Lower lobe of right lung (tissue), 2 donors: ENCODE measurements around the gene ELK1. TPM values are rescaled to one million over a fixed set of nuclear protein-coding genes. Genes with fewer than 3 reads are reported as not detected.

ENCODE experiments used
- ATAC-seq, 2 donors: fragments of 200-7000 bp; cut with Tn5 transposase; one replicate each; pipeline ENCODE4 v1.9.1; 2020 to 2022; ENCODE audit warnings: mild to moderate bottlenecking in 2 of 2, moderate library complexity in 2 of 2
- DNase-seq: peaks from one replicate; pipeline ENCODE4 v3.0.0-alpha.2; 2020
- H3K27ac ChIP-seq: fragments of 200-600 bp; one replicate; pipeline ENCODE4 v1.8.0; 2022
- H3K27me3 ChIP-seq: fragments of 200-600 bp; one replicate; pipeline ENCODE4 v1.8.0; 2022; ENCODE audit warnings: low read depth
- H3K36me3 ChIP-seq: fragments of 200-600 bp; one replicate; pipeline ENCODE4 v1.8.0; 2022; ENCODE audit warnings: mild to moderate bottlenecking
- H3K4me1 ChIP-seq: fragments of 200-600 bp; one replicate; pipeline ENCODE4 v1.8.0; 2022
- H3K4me3 ChIP-seq: fragments of 200-600 bp; one replicate; pipeline ENCODE4 v1.8.0; 2022; ENCODE audit warnings: mild to moderate bottlenecking
- H3K9me3 ChIP-seq: fragments of 200-600 bp; one replicate; pipeline ENCODE4 v1.8.0; 2022
- intact Hi-C: fragments of 100-400 bp; cut with DNase I; formaldehyde crosslinking; loops from one replicate; pipeline ENCODE4 v1.11.0; 2022
- total RNA-seq: library from RNA; stranded (reverse); fragmentation: NEBNext Ultra II Directional; extraction: Animal tissue kit (Norgen Biotek cat#: 25700); gene quantifications from one replicate; pipeline ENCODE4 v1.2.1, GENCODE V29; 2021
- TF ChIP-seq, protein P1 (sequence below): fragments of 200-600 bp; IDR thresholded peaks from one replicate; pipeline ENCODE4 v1.8.0; 2022; ENCODE audit warnings: antibody characterized with exemption, mild to moderate bottlenecking
- donor health status: DM: no; HTN: yes; CAD: no; lungs with severe emphysema.

ELK1 gene
- total RNA-seq, 1 donor from 2014 or later, result 25.3 TPM

DNA sequence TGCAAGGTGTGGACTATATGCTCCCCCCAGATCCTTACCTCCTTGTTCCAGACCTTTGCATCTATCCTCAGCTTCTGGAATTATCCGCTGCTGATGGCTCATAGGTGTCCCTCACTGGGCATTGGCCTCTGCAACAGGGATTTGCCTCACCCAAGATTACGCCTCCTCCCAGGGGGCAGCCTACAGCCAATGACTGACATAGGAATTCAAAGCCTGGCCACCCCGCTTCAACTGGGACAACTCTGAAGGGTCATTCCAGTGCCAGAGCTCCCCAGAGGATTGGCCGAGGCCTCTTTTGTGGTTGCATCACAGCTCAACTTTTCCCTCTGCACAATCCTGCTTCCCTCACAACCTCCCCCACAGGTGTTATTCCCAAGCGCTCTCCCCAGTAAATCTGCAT is 35.7 kb downstream of the ELK1 start:
- intact Hi-C loops, result no loop called here
- no peak for ATAC-seq
- no peaks in the 10 kb centered on the region for H3K27me3 ChIP-seq

GRCh38 chrX:47613082-47613481 is 37.3 kb downstream of the ELK1 start:
- ATAC-seq (no peak), DNase-seq (no peak)
- H3K4me1 ChIP-seq, result no peaks in the 10 kb centered on the region
- no peaks in the 10 kb centered on the region for H3K9me3 ChIP-seq
- intact Hi-C loops, result no loop called here
- no peaks in the 10 kb centered on the region for H3K27me3 ChIP-seq
- no peak overlapping the region for H3K27ac ChIP-seq
- H3K36me3 ChIP-seq, result no peaks in the 10 kb centered on the region
- TF ChIP-seq, protein P1, sequence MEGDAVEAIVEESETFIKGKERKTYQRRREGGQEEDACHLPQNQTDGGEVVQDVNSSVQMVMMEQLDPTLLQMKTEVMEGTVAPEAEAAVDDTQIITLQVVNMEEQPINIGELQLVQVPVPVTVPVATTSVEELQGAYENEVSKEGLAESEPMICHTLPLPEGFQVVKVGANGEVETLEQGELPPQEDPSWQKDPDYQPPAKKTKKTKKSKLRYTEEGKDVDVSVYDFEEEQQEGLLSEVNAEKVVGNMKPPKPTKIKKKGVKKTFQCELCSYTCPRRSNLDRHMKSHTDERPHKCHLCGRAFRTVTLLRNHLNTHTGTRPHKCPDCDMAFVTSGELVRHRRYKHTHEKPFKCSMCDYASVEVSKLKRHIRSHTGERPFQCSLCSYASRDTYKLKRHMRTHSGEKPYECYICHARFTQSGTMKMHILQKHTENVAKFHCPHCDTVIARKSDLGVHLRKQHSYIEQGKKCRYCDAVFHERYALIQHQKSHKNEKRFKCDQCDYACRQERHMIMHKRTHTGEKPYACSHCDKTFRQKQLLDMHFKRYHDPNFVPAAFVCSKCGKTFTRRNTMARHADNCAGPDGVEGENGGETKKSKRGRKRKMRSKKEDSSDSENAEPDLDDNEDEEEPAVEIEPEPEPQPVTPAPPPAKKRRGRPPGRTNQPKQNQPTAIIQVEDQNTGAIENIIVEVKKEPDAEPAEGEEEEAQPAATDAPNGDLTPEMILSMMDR, result no peak
- H3K4me3 ChIP-seq, result no peak overlapping the region

More for the DNA sequence above, 35.7 kb downstream of the ELK1 start:
- Histone ChIP-seq H3K4me1 (no peaks in the 10 kb centered on the region), H3K36me3 (no peaks in the 10 kb centered on the region), H3K9me3 (no peaks in the 10 kb centered on the region), H3K4me3 (no peak overlapping the region), H3K27ac (no peak overlapping the region)
- TF ChIP-seq, protein P1, result no peak
- no peak for DNase-seq

DNA sequence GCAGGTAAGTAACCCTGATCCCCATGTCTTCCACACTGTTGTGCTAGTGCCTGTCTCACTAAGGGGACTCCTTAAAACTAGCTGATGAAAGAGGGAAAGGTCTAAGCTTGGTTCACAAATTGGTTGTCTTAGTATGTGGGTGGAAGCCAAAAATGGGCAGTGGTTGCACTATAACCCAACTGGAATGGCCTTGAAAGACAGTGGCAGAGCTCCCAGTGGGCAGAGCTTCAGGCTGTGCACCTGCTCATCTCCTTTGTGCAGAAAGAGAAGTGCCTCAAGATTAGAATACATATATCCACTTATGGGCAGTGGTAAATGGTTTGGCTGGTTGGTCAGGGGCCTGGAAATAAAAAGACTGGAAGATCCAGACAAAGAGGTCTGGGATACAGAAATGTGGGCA is 37.9 kb downstream of the ELK1 start:
- ATAC-seq, result no peak
- H3K36me3 ChIP-seq, result no peaks in the 10 kb centered on the region
- H3K27me3 ChIP-seq, result no peaks in the 10 kb centered on the region
- TF ChIP-seq, protein P1, result no peak
- no peak for DNase-seq
- no peak overlapping the region for H3K27ac ChIP-seq
- H3K9me3 ChIP-seq, result no peaks in the 10 kb centered on the region
- no peaks in the 10 kb centered on the region for H3K4me1 ChIP-seq
- no peak overlapping the region for H3K4me3 ChIP-seq
- intact Hi-C loops, result no loop called here

- Histone ChIP-seq H3K36me3 (no peaks in the 10 kb centered on the region), H3K27me3 (no peaks in the 10 kb centered on the region), H3K27ac (no peak overlapping the region), H3K9me3 (no peaks in the 10 kb centered on the region), H3K4me3 (no peak overlapping the region), H3K4me1 (no peaks in the 10 kb centered on the region)
- TF ChIP-seq, protein P1, result no peak
- intact Hi-C loops, result no loop called here
- ATAC-seq, result no peak
- DNase-seq, result no peak
Measured at GRCh38 chrX:47611926-47612325, 38.4 kb downstream of the ELK1 start.

DNA sequence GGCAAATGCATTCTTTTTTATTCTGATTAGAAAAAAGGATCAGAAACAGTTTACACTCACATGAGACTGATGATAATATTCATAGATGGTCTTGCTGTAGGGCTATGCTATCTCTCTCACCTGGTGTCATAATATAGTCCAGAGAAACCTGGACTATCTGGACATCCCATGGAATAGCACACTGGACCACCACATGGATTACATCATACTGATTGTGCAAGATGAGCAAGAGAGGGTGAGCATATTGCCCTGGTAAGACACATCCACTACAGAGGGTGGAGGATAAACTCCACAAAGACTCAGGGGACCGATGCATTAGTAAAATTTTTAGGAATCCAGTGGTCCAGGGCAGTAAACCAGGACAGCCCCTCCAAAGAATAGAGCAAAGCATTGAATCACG is 38.9 kb downstream of the ELK1 start:
- Histone ChIP-seq H3K4me3 (no peak overlapping the region), H3K9me3 (no peaks in the 10 kb centered on the region), H3K27me3 (no peaks in the 10 kb centered on the region), H3K36me3 (no peaks in the 10 kb centered on the region), H3K4me1 (no peaks in the 10 kb centered on the region), H3K27ac (no peak overlapping the region)
- intact Hi-C loops, result no loop called here
- ATAC-seq (no peak), DNase-seq (no peak)
- TF ChIP-seq, protein P1, result no peak

- intact Hi-C loops, result no loop called here
- H3K36me3 ChIP-seq, result no peaks in the 10 kb centered on the region
- TF ChIP-seq, protein P1, result no peak
- no peak for DNase-seq
- no peaks in the 10 kb centered on the region for H3K4me1 ChIP-seq
- H3K27ac ChIP-seq, result no peak overlapping the region
- H3K9me3 ChIP-seq, result no peaks in the 10 kb centered on the region
- H3K4me3 ChIP-seq, result no peak overlapping the region
- no peak for ATAC-seq
- H3K27me3 ChIP-seq, result no peaks in the 10 kb centered on the region
Measured at GRCh38 chrX:47610511-47610910, 39.9 kb downstream of the ELK1 start.
